Calu3 (cell line): ENCODE measurements around the gene ZBBX. TPM values are rescaled to one million over a fixed set of nuclear protein-coding genes. Genes with fewer than 3 reads are reported as not detected.

Experiments used
- BruUV-seq: library from RNA; stranded (reverse); fragments of 400-500 nt; replicated peaks from 2 replicates; lab custom pipeline; 2021; lab: Mats Ljungman, UMichigan
- CTCF ChIA-PET: fragments of 300-600 bp; sonication (Branson Sonifier 250); formaldehyde crosslinking; loops from one replicate; lab custom pipeline; 2022; ENCODE audit warnings: antibody characterized with exemption; lab: Charles Lee
- DNase-seq: peaks from one replicate; pipeline ENCODE4 v3.0.0; 2022
- H3K27ac Mint-ChIP-seq: one replicate; pipeline ENCODE4 v1.8.0; 2022; ENCODE audit warnings: mixed read lengths; ENCODE audit not compliant: unreplicated experiment
- H3K27me3 Mint-ChIP-seq: one replicate; pipeline ENCODE4 v1.8.0; 2022; ENCODE audit warnings: mixed read lengths; ENCODE audit not compliant: unreplicated experiment
- H3K36me3 Mint-ChIP-seq: one replicate; pipeline ENCODE4 v1.8.0; 2022; ENCODE audit warnings: mild to moderate bottlenecking, moderate library complexity, mixed read lengths; ENCODE audit not compliant: insufficient read depth, unreplicated experiment
- H3K4me1 Mint-ChIP-seq: one replicate; pipeline ENCODE4 v1.8.0; 2022; ENCODE audit warnings: mild to moderate bottlenecking, low read depth, mixed read lengths; ENCODE audit not compliant: unreplicated experiment
- H3K4me3 Mint-ChIP-seq: one replicate; pipeline ENCODE4 v1.8.0; 2022; ENCODE audit warnings: mild to moderate bottlenecking, low read depth, moderate library complexity, mixed read lengths; ENCODE audit not compliant: unreplicated experiment
- H3K9me3 Mint-ChIP-seq: one replicate; pipeline ENCODE4 v1.8.0; 2022; ENCODE audit warnings: low read depth, mixed read lengths; ENCODE audit not compliant: unreplicated experiment
- CTCF ChIP-seq: fragments of 200-600 bp; IDR thresholded peaks from one replicate; pipeline ENCODE4 v1.8.0; 2022; ENCODE audit warnings: antibody characterized with exemption; ENCODE audit not compliant: unreplicated experiment
- intact Hi-C: fragments of 100-400 bp; cut with micrococcal nuclease; formaldehyde crosslinking; loops from one replicate; pipeline ENCODE4 v1.10.0; 2022; ENCODE audit not compliant: unreplicated experiment
- total RNA-seq: library from RNA; stranded (reverse); gene quantifications from 2 replicates; pipeline ENCODE4 v1.2.3, GENCODE V29; 2022

ZBBX gene
- total RNA-seq, 1 experiment from 2014 or later: 0.57 TPM

GRCh38 chr3:167330993-167331785 lies 48.9 kb downstream of the ZBBX start:
- Mint-ChIP-seq H3K27ac (no peak overlapping the region), H3K4me1 (no peaks in the 10 kb centered on the region), H3K4me3 (no peak overlapping the region), H3K9me3 (peaks cover 7% of the 10 kb centered on the region), H3K27me3 (no peaks in the 10 kb centered on the region), H3K36me3 (no peaks in the 10 kb centered on the region)
- CTCF ChIA-PET: interaction anchor here (1.2 kb wide), 1 partner anchor 22 kb away, joined by 4 read pairs; no protein-coding TSS in a partner anchor
- BruUV-seq: no TSS peak
- intact Hi-C loops: no loop called here
- no peak for DNase-seq
- no peak for TF ChIP-seq CTCF

- no peaks in the 10 kb centered on the region for H3K36me3 Mint-ChIP-seq
These were observed 56.5 kb downstream of the ZBBX start for GRCh38 chr3:167323572-167323971.

GRCh38 chr3:167318996-167319615 lies 61.0 kb downstream of the ZBBX start:
- no peak for TF ChIP-seq CTCF
- H3K4me1 Mint-ChIP-seq: peaks cover 9% of the 10 kb centered on the region
- no peak overlapping the region for H3K4me3 Mint-ChIP-seq
- no peak overlapping the region for H3K27ac Mint-ChIP-seq
- CTCF ChIA-PET: no interaction called here
- intact Hi-C loops: no loop called here
- DNase-seq: no peak
- H3K27me3 Mint-ChIP-seq: no peaks in the 10 kb centered on the region
- peaks cover 2% of the 10 kb centered on the region for H3K9me3 Mint-ChIP-seq
- no peaks in the 10 kb centered on the region for H3K36me3 Mint-ChIP-seq
- no TSS peak for BruUV-seq

More at GRCh38 chr3:167323572-167323971, 56.5 kb downstream of the ZBBX start:
- TF ChIP-seq CTCF: no peak
- Mint-ChIP-seq H3K27ac (no peak overlapping the region), H3K4me1 (peaks cover 9% of the 10 kb centered on the region), H3K27me3 (no peaks in the 10 kb centered on the region), H3K4me3 (no peak overlapping the region), H3K9me3 (peaks cover 5% of the 10 kb centered on the region)
- CTCF ChIA-PET: interaction anchor here (0.8 kb wide), 1 partner anchor 1720 kb away, joined by 5 read pairs; no protein-coding TSS in a partner anchor
- no TSS peak for BruUV-seq
- intact Hi-C loops: no loop called here
- DNase-seq: no peak

GRCh38 chr3:167318306-167318705 lies 61.8 kb downstream of the ZBBX start:
- no peak for DNase-seq
- no peak overlapping the region for H3K4me3 Mint-ChIP-seq
- intact Hi-C loops: no loop called here
- no peak for TF ChIP-seq CTCF
- CTCF ChIA-PET: no interaction called here
- BruUV-seq: no TSS peak
- H3K9me3 Mint-ChIP-seq: peaks cover 2% of the 10 kb centered on the region
- H3K4me1 Mint-ChIP-seq: peaks cover 9% of the 10 kb centered on the region
- H3K27me3 Mint-ChIP-seq: no peaks in the 10 kb centered on the region
- H3K27ac Mint-ChIP-seq: no peak overlapping the region
- no peaks in the 10 kb centered on the region for H3K36me3 Mint-ChIP-seq
